Neural progenitor cell (in vitro differentiated cells): ENCODE measurements around the gene CNTN5.

Source experiments
- EZH2phosphoT487 ChIP-seq: fragments of 200-600 bp; sonication (generic); IDR thresholded peaks from 2 replicates; pipeline ENCODE4 v1.6.1; 2017; ENCODE audit warnings: antibody characterized with exemption
- TF ChIP-seq, protein P1 (sequence below): fragments of 200-600 bp; sonication (generic); IDR thresholded peaks from 2 replicates; pipeline ENCODE4 v1.5.1; 2017; ENCODE audit warnings: antibody characterized with exemption, mild to moderate bottlenecking

- TF ChIP-seq, protein P1, sequence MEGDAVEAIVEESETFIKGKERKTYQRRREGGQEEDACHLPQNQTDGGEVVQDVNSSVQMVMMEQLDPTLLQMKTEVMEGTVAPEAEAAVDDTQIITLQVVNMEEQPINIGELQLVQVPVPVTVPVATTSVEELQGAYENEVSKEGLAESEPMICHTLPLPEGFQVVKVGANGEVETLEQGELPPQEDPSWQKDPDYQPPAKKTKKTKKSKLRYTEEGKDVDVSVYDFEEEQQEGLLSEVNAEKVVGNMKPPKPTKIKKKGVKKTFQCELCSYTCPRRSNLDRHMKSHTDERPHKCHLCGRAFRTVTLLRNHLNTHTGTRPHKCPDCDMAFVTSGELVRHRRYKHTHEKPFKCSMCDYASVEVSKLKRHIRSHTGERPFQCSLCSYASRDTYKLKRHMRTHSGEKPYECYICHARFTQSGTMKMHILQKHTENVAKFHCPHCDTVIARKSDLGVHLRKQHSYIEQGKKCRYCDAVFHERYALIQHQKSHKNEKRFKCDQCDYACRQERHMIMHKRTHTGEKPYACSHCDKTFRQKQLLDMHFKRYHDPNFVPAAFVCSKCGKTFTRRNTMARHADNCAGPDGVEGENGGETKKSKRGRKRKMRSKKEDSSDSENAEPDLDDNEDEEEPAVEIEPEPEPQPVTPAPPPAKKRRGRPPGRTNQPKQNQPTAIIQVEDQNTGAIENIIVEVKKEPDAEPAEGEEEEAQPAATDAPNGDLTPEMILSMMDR, result no peak
- no peak for TF ChIP-seq EZH2phosphoT487
Measured at GRCh38 chr11:99509863-99510262, 489.1 kb downstream of the CNTN5 start.
